Colonic mucosa (tissue), 4 donors: ENCODE results near the gene MAP3K14. TPM values are rescaled to one million over a fixed set of nuclear protein-coding genes. Genes with fewer than 3 reads are reported as not detected.
A peak's percentile ranks its signal among the peaks of the same experiment; 100 is the strongest.

Experiments
- DNase-seq: peaks from one replicate; pipeline ENCODE4 v3.0.0-alpha.2; 2020
- H3K27ac ChIP-seq: fragments of 200-600 bp; one replicate; pipeline ENCODE4 v1.8.0; 2021
- H3K27me3 ChIP-seq: fragments of 200-600 bp; one replicate; pipeline ENCODE4 v1.8.0; 2021
- H3K36me3 ChIP-seq: fragments of 200-600 bp; one replicate; pipeline ENCODE4 v1.8.0; 2021
- H3K4me1 ChIP-seq: fragments of 200-600 bp; one replicate; pipeline ENCODE4 v1.8.0; 2021; ENCODE audit warnings: mild to moderate bottlenecking
- H3K4me3 ChIP-seq: fragments of 200-600 bp; one replicate; pipeline ENCODE4 v1.8.0; 2021
- H3K9ac ChIP-seq, 2 donors: one replicate each; pipeline ENCODE4 v1.7.0; 2013; ENCODE audit warnings: control low read depth in 2 of 2, low read depth in 2 of 2, low read length in 2 of 2
- H3K9me3 ChIP-seq: fragments of 200-600 bp; one replicate; pipeline ENCODE4 v1.8.0; 2021
- intact Hi-C: fragments of 100-400 bp; cut with DNase I; formaldehyde crosslinking; loops from one replicate; pipeline ENCODE4 v1.14.1; 2022
- total RNA-seq, 2 donors: library from RNA; stranded (reverse); fragmentation: NEBNext Ultra II Directional in 1 of 2; extraction: Animal tissue kit (Norgen Biotek cat#: 25700) in 1 of 2; gene quantifications; one replicate each; pipeline ENCODE4 v1.2.1, GENCODE V29; 2021
- TF ChIP-seq, protein P1 (sequence below): fragments of 200-600 bp; IDR thresholded peaks from one replicate; pipeline ENCODE4 v1.8.0; 2022; ENCODE audit warnings: antibody characterized with exemption, mild to moderate bottlenecking
- donor health status: healthy.
- donor health status: DM: no; HTN: no; CAD: no.
- donor health status: DM: no; HTN: no; CAD: no.

The MAP3K14 gene
- total RNA-seq, 2 donors from 2014 or later, result 11.1 to 15.0 TPM

DNA sequence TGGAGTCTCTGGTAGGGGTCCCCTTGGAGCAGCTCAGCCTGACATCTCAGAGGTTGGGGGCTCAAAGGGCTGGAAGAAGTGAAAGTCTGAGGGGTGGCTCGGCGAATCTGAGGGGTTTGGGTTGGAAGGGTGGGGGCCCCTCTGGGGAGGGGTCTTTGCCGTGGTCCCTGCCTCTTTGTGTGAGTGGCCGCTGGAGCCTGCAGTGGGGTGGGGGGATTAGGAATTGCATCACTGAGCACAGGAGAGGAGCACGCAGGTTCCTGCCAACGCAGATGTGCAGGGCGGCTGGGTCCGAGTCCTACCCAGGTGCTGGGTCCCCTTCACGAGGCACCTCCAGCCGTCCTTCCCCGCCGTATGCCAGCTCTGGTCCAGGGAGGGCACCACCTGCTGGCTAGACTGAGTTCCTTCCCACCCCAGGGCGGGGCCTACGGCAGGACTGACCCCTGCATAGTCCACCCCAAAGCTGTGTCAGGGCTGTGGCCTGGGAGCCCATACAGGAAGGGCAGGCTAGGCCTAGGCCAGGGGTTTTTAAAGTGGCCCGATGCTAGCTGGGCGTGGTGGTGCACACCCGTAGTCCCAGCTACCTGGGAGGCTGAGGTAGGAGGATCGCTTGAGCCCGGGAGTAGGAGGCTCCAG lies 85.2 kb downstream of the MAP3K14 start:
- Histone ChIP-seq H3K9ac (peak overlapping the region in 1 of 2 donors; percentile 8), H3K27me3 (no peaks in the 10 kb centered on the region), H3K36me3 (no peaks in the 10 kb centered on the region), H3K9me3 (no peaks in the 10 kb centered on the region), H3K4me1 (peaks cover 13% of the 10 kb centered on the region), H3K27ac (no peak overlapping the region), H3K4me3 (no peak overlapping the region)
- intact Hi-C loops, result no loop called here
- no peak for DNase-seq
- TF ChIP-seq, protein P1, sequence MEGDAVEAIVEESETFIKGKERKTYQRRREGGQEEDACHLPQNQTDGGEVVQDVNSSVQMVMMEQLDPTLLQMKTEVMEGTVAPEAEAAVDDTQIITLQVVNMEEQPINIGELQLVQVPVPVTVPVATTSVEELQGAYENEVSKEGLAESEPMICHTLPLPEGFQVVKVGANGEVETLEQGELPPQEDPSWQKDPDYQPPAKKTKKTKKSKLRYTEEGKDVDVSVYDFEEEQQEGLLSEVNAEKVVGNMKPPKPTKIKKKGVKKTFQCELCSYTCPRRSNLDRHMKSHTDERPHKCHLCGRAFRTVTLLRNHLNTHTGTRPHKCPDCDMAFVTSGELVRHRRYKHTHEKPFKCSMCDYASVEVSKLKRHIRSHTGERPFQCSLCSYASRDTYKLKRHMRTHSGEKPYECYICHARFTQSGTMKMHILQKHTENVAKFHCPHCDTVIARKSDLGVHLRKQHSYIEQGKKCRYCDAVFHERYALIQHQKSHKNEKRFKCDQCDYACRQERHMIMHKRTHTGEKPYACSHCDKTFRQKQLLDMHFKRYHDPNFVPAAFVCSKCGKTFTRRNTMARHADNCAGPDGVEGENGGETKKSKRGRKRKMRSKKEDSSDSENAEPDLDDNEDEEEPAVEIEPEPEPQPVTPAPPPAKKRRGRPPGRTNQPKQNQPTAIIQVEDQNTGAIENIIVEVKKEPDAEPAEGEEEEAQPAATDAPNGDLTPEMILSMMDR, result peak; percentile 42

DNA sequence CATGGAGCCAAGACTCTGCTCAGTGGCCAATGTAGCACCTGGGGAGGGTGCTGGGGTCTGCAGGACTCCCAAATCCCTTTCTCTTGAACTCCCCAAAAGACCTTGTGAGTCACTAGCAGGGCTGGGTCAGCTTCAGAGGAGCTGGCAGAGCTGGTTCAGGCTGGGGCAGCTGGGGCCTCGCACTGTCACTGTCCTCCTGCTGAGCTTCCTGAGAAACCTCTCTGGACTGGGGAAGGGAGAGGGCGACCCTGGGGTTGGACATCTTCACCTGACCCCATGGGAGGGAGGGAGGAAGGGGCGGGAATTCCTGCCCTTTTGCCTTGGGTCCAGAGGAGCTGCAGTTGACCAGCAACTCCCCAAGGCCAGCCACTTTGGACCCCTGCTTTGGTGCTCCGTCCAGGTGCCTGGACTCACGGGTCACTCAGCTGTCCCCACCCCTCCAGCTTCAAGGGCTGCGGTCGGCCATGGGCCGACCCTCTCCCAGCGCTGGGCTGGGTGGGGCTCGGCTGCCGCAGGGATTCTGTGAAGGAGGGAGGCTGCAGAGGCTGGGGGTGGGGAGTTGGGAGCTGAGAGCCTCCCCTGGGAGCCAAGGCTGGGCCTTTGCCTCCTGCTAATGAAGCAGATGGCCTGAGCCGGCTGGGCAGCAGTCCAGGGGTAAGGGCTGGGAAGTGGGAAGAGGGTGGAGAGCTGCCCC lies 85.9 kb downstream of the MAP3K14 start:
- Histone ChIP-seq H3K4me3 (no peak overlapping the region), H3K4me1 (peaks cover 13% of the 10 kb centered on the region), H3K9ac (peak overlapping the region; percentile 34 to 45), H3K36me3 (no peaks in the 10 kb centered on the region), H3K27me3 (no peaks in the 10 kb centered on the region), H3K27ac (no peak overlapping the region), H3K9me3 (no peaks in the 10 kb centered on the region)
- intact Hi-C loops, result no loop called here
- DNase-seq, result no peak
- TF ChIP-seq, protein P1, result no peak

DNA sequence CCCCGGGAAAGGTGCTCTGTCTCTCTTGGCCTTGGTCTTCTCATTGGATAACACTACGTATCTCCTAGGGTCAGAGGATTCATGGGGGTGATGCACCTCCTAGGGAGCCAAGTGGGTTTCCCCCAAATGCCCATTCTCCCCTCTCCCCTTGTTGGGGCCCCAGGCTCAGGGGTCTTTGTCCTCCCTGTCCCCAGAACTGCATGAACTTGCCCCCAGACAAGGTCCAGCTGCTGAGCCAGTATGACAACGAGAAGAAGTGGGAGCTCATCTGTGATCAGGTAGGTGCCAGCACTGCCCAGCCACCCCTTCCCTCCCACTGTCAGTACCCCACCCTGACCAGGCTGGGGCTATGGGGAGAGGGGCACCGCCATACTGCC lies 86.4 kb downstream of the MAP3K14 start:
- Histone ChIP-seq H3K9me3 (no peaks in the 10 kb centered on the region), H3K4me1 (peaks cover 13% of the 10 kb centered on the region), H3K27ac (peak overlapping the region; percentile 84), H3K27me3 (no peaks in the 10 kb centered on the region), H3K9ac (peak overlapping the region; percentile 34 to 45), H3K36me3 (no peaks in the 10 kb centered on the region), H3K4me3 (no peak overlapping the region)
- intact Hi-C loops, result no loop called here
- TF ChIP-seq, protein P1, result no peak
- no peak for DNase-seq

DNA sequence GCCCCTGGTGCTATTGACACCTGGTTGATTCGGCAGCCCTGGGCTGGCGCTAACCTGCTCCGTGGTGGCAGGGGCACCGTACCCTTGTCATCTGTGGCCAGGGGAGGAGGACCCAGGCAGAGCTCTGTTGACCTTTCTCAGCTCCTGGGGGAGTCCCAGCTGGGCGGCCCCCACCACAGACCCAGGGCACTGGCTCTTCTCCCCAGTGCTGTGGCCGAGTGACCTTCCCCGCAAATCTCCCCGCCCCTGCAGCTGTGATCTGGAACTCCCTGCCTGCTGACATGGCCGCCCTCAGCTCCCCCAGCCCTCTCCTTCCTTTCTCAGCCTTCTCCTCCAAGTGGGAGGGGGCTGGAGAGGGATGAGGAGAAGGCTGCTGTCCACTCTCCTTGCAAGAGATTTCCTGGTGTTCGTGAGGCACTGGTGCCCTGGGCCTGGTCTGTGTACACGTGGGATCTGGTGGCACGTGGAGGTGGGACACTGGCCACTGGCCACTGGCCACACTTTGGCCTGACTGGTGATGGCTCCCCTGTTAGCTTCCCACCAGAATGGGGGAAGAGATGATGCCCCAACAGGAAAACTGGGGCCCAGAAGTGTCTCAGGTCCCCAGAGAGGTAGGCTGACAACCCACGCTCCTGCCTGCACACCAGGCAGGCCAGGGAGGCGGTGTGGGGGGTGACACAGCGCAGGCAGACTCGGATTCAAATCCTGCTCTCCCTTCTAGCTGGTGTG lies 87.0 kb downstream of the MAP3K14 start:
- Histone ChIP-seq H3K36me3 (no peaks in the 10 kb centered on the region), H3K27ac (peak overlapping the region; percentile 84), H3K9me3 (no peaks in the 10 kb centered on the region), H3K4me1 (peaks cover 13% of the 10 kb centered on the region), H3K4me3 (no peak overlapping the region), H3K9ac (peak overlapping the region; percentile 42 to 65), H3K27me3 (no peaks in the 10 kb centered on the region)
- intact Hi-C loops, result no loop called here
- TF ChIP-seq, protein P1, result no peak
- no peak for DNase-seq

DNA sequence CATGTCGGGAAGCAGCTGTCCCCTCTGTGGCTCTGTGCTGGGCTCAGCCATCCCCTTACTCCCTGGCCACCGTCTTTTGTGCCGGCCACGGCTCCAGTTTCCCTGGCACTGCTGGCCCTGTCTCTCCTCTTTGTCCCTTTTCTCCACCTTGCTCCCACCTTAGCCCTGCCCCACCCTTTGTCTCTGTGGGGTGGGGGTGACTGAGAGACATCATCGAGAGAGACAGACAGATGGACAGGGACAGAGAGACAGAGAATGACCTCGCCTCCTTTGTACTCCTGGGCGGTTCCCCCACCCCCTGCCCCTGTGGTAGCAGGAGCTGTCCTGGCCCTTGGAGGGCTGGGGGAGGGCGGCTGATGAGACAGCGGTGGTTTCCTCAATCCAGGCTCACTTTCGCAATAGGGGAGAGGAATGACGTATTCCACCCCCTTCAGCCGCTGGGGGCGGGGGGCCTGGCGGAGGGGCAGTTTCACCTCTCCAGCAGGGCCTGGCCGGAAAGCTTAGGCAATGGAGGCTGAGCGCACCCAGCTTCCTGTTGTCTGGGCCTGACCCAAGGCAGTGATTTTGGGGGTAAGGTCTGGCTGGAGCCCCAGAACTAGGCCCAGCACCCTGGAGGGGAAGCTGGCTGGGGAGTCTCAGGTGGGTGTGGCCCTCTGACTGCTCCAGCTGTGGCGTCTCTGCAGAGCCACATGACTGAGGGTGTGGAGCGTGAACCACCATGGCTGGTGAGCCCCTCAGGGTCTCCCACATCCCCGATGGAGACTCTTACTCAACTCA lies 87.9 kb downstream of the MAP3K14 start:
- TF ChIP-seq, protein P1, result no peak
- Histone ChIP-seq H3K4me3 (peak overlapping the region; percentile 15), H3K9me3 (no peaks in the 10 kb centered on the region), H3K27ac (peak overlapping the region; percentile 84), H3K36me3 (no peaks in the 10 kb centered on the region), H3K27me3 (no peaks in the 10 kb centered on the region), H3K4me1 (peaks cover 13% of the 10 kb centered on the region), H3K9ac (peak overlapping the region; percentile 58 to 65)
- peak; percentile 76 for DNase-seq
- intact Hi-C loops, result no loop called here
